Mesendoderm (in vitro differentiated cells): ENCODE results near the gene FNDC3B.

ENCODE experiments used
- DNase-seq: peaks from one replicate; pipeline ENCODE4 v3.0.0; 2013
- H2AK5ac ChIP-seq: 2 replicates; pipeline ENCODE4 v1.6.1; 2013; ENCODE audit warnings: low read length, inconsistent platforms
- H2BK120ac ChIP-seq: 2 replicates; pipeline ENCODE4 v1.6.1; 2013; ENCODE audit warnings: low read depth, mild to moderate bottlenecking, low read length, moderate library complexity, mixed read lengths
- H2BK15ac ChIP-seq: replicated peaks from 2 replicates; pipeline ENCODE4 v1.6.1; 2013; ENCODE audit warnings: low read depth, mild to moderate bottlenecking, moderate library complexity
- H2BK5ac ChIP-seq: 2 replicates; pipeline ENCODE4 v1.6.1; 2013; ENCODE audit warnings: low read length, inconsistent platforms
- H3K18ac ChIP-seq: 2 replicates; pipeline ENCODE4 v1.6.1; 2013; ENCODE audit warnings: mild to moderate bottlenecking, low read length, mixed read lengths
- H3K23ac ChIP-seq: one replicate; pipeline ENCODE4 v1.6.1; 2013; ENCODE audit warnings: low read length
- H3K27ac ChIP-seq: 2 replicates; pipeline ENCODE4 v1.5.1; 2013; ENCODE audit warnings: low read depth, mild to moderate bottlenecking, inconsistent platforms, low read length, moderate library complexity
- H3K27me3 ChIP-seq: 2 replicates; pipeline ENCODE4 v1.6.1; 2013; ENCODE audit warnings: low read length, control low read depth, mild to moderate bottlenecking, inconsistent platforms; ENCODE audit not compliant: insufficient read depth, poor library complexity
- H3K36me3 ChIP-seq: 2 replicates; pipeline ENCODE4 v1.6.1; 2013; ENCODE audit warnings: low read length, inconsistent platforms; ENCODE audit not compliant: control insufficient read depth, insufficient read depth
- H3K4ac ChIP-seq: one replicate; pipeline ENCODE4 v1.6.1; 2013; ENCODE audit warnings: low read depth, mild to moderate bottlenecking, low read length, moderate library complexity
- H3K4me1 ChIP-seq: 2 replicates; pipeline ENCODE4 v1.6.1; 2013; ENCODE audit warnings: low read depth, low read length, inconsistent platforms; ENCODE audit not compliant: control insufficient read depth
- H3K4me2 ChIP-seq: 2 replicates; pipeline ENCODE4 v1.6.1; 2013; ENCODE audit warnings: low read length
- H3K4me3 ChIP-seq: 2 replicates; pipeline ENCODE4 v1.5.1; 2013; ENCODE audit warnings: mild to moderate bottlenecking, low read length
- H3K56ac ChIP-seq: one replicate; pipeline ENCODE4 v1.6.1; 2013; ENCODE audit warnings: low read length
- H3K79me1 ChIP-seq: 2 replicates; pipeline ENCODE4 v1.6.1; 2013; ENCODE audit warnings: low read length, inconsistent platforms
- H3K79me2 ChIP-seq: 2 replicates; pipeline ENCODE4 v1.6.1; 2013; ENCODE audit warnings: mild to moderate bottlenecking, low read length; ENCODE audit not compliant: control insufficient read depth, insufficient read depth
- H3K9ac ChIP-seq: 2 replicates; pipeline ENCODE4 v1.6.1; 2013; ENCODE audit warnings: low read length, inconsistent platforms
- H4K5ac ChIP-seq: one replicate; pipeline ENCODE4 v1.6.1; 2013; ENCODE audit warnings: low read length
- H4K8ac ChIP-seq: one replicate; pipeline ENCODE4 v1.6.1; 2013; ENCODE audit warnings: low read depth, mild to moderate bottlenecking, control low read depth, low read length, moderate library complexity
- WGBS: extraction: QIAGEN DNeasy Blood & Tissue Kit; methylation state at CpG from one replicate; pipeline ENCODE4 v1.1.7; 2013; ENCODE audit warnings: low lambda C conversion rate, missing lambda C conversion rate; ENCODE audit not compliant: insufficient coverage; ENCODE audit errors: extremely low coverage; 5-methylcytosine and 5-hydroxymethylcytosine counted together

The FNDC3B gene

DNA sequence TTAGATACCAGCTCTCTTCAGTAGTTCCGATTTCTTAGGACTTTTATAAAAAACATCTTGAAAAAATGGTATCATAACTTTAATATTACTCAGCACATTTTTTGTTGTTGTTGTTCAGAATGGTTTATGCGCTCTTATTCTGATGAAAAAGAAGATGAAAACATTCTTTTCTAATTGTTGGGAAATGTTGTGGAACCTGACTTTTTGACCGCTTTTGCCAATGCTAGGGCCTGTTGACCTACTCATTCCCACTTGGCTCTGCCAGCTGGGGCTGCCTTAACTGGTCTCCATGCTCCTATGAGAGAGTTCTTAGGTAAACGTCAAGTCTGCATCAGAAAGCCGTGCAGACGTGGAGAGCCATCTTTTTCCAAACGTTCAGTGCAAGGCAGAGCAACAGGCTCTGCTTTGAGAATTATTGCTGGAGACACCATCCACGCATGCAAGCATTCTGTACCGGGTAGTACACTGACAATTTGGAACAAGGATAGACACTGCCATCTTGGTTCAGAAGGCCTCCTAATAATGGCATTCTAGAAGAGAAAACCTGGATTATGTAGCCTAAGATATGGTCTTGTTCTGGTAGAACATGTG is 232.1 kb downstream of the FNDC3B start:
- no peak for DNase-seq
- Histone ChIP-seq H3K18ac (no peak overlapping the region), H3K79me1 (peaks cover 2% of the 10 kb centered on the region), H3K4me3 (no peak overlapping the region), H3K56ac (no peak overlapping the region), H3K27ac (no peak overlapping the region), H4K8ac (no peak overlapping the region), H4K5ac (no peak overlapping the region), H3K4me1 (no peaks in the 10 kb centered on the region), H3K4me2 (no peak overlapping the region), H3K23ac (no peak overlapping the region), H3K4ac (no peak overlapping the region), H3K36me3 (no peaks in the 10 kb centered on the region), H2BK15ac (no peak overlapping the region), H2AK5ac (no peak overlapping the region), H3K9ac (no peak overlapping the region), H3K27me3 (no peaks in the 10 kb centered on the region), H2BK5ac (no peak overlapping the region), H2BK120ac (no peak overlapping the region), H3K79me2 (no peaks in the 10 kb centered on the region)
- WGBS = no CpG with 5 or more reads among the region's 9 CpGs

DNA sequence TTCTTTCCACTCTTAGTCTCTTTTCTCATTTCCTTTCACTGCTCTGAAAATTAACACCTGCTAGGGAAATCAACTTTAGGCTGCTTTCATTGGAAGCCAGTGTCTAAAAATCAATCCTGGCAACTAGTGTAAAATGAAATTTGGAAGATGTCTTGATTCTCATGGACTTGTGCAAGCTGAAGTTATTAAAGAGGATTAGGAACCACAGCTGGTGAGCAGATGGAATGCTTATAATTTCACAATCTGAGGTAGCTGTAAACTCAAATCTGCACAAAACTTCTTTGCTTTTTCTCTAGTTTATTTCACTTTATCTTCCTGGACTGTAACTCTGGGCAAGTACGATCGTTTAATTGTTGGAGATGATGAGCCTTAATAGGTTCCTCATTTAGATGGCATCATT is 233.3 kb downstream of the FNDC3B start:
- no peak overlapping the region for H4K5ac ChIP-seq
- no peak overlapping the region for H3K4me3 ChIP-seq
- no peak overlapping the region for H3K18ac ChIP-seq
- H3K27ac ChIP-seq = no peak overlapping the region
- H3K27me3 ChIP-seq = no peaks in the 10 kb centered on the region
- H3K79me1 ChIP-seq = peaks cover 3% of the 10 kb centered on the region
- no peaks in the 10 kb centered on the region for H3K4me1 ChIP-seq
- no peak overlapping the region for H4K8ac ChIP-seq
- H3K36me3 ChIP-seq = no peaks in the 10 kb centered on the region
- no peak overlapping the region for H3K9ac ChIP-seq
- no peak overlapping the region for H3K4me2 ChIP-seq
- no peak for DNase-seq
- H2AK5ac ChIP-seq = no peak overlapping the region
- H3K79me2 ChIP-seq = no peaks in the 10 kb centered on the region
- no peak overlapping the region for H2BK120ac ChIP-seq
- H3K4ac ChIP-seq = no peak overlapping the region
- H3K23ac ChIP-seq = no peak overlapping the region
- no peak overlapping the region for H3K56ac ChIP-seq
- H2BK15ac ChIP-seq = no peak overlapping the region
- WGBS = no CpG with 5 or more reads among the region's 2 CpGs
- no peak overlapping the region for H2BK5ac ChIP-seq

DNA sequence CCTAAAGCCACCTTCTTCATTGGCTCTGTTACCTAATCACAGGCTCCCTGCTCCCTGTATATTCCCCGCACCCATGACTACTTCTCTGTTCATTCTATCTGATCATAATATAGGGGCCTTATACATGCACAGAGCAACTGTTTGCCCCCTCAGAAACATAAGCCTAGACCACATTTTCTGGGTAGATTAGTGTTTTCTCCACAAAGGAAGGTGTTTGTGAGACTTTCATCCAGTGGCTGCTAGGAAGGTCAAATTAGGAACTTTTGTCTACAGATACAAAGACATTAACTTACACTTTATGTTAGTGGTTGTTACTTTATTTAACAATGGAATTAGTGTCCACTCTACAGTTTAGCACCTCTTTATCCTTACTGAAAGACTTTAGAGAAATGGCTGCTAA is 234.0 kb downstream of the FNDC3B start:
- Histone ChIP-seq H3K4me3 (no peak overlapping the region), H3K27me3 (no peaks in the 10 kb centered on the region), H3K27ac (no peak overlapping the region), H4K5ac (no peak overlapping the region), H3K4me2 (no peak overlapping the region), H3K79me1 (peaks cover 3% of the 10 kb centered on the region), H3K36me3 (no peaks in the 10 kb centered on the region), H3K79me2 (no peaks in the 10 kb centered on the region), H3K56ac (no peak overlapping the region), H4K8ac (no peak overlapping the region), H3K4ac (no peak overlapping the region), H2BK120ac (no peak overlapping the region), H2BK5ac (no peak overlapping the region), H3K23ac (no peak overlapping the region), H3K9ac (no peak overlapping the region), H3K4me1 (no peaks in the 10 kb centered on the region), H3K18ac (no peak overlapping the region), H2AK5ac (no peak overlapping the region), H2BK15ac (no peak overlapping the region)
- no peak for DNase-seq
- no CpG with 5 or more reads among the region's 1 CpG for WGBS

- Histone ChIP-seq H4K5ac (no peak overlapping the region), H3K4ac (no peak overlapping the region), H3K23ac (no peak overlapping the region), H3K36me3 (no peaks in the 10 kb centered on the region), H3K9ac (no peak overlapping the region), H3K56ac (no peak overlapping the region), H3K79me1 (peaks cover 3% of the 10 kb centered on the region), H2BK120ac (no peak overlapping the region), H2BK15ac (no peak overlapping the region), H3K27ac (no peak overlapping the region), H3K79me2 (no peaks in the 10 kb centered on the region), H3K18ac (no peak overlapping the region), H2BK5ac (no peak overlapping the region), H3K4me1 (no peaks in the 10 kb centered on the region), H3K4me3 (no peak overlapping the region), H3K27me3 (no peaks in the 10 kb centered on the region), H2AK5ac (no peak overlapping the region), H4K8ac (no peak overlapping the region), H3K4me2 (no peak overlapping the region)
- WGBS = no CpG with 5 or more reads among the region's 2 CpGs
- DNase-seq = no peak
Observed at GRCh38 chr3:172274906-172275305, 235.5 kb downstream of the FNDC3B start.

DNA sequence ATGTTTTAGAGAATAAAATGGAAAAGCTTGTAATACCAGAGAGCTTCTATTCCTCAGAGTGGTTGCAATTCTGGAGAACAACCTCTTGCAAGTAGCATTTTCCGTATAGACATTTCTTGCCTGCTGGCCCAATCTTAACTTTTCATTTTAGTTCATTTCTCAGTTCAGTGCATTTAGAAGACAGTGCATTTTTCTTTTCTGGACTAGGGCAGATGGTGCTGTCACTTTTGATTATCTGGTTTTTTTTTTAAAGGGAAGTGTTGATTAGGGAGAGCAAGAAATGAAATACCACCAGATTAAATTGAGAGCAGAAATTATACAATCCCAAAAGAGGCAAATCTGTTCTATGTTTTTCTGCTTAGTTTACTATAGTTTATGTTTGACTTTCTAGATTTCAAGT is 236.2 kb downstream of the FNDC3B start:
- Histone ChIP-seq H3K4ac (no peak overlapping the region), H2BK5ac (no peak overlapping the region), H4K5ac (no peak overlapping the region), H3K9ac (no peak overlapping the region), H3K23ac (no peak overlapping the region), H3K36me3 (no peaks in the 10 kb centered on the region), H3K4me1 (no peaks in the 10 kb centered on the region), H3K27me3 (no peaks in the 10 kb centered on the region), H4K8ac (no peak overlapping the region), H3K27ac (no peak overlapping the region), H3K79me1 (peaks cover 3% of the 10 kb centered on the region), H3K56ac (no peak overlapping the region), H2BK120ac (no peak overlapping the region), H3K79me2 (no peaks in the 10 kb centered on the region), H2BK15ac (no peak overlapping the region), H3K18ac (no peak overlapping the region), H3K4me2 (no peak overlapping the region), H3K4me3 (no peak overlapping the region), H2AK5ac (no peak overlapping the region)
- DNase-seq = no peak
- WGBS = no CpG with 5 or more reads among the region's 1 CpG

DNA sequence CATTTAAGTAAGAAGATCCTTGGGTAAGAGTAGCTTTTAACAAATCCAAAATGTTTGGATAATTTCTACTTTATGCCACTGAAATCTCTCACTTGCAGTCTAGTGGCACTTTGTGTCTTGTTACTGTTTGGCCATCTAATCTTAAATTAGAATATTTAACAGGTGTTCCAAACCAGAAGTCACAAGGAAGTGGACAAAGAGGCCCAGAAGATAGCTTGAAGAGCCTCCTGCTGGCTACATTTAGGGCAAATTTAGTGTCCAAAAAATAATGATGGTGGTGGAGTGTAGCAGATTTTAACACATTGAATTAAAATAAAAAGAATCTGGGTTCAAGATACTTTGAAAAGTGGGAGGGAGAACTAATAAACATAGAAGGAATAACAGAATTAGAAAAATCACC is 236.7 kb downstream of the FNDC3B start:
- Histone ChIP-seq H3K4ac (no peak overlapping the region), H2BK120ac (no peak overlapping the region), H3K18ac (no peak overlapping the region), H3K23ac (no peak overlapping the region), H3K4me3 (no peak overlapping the region), H2BK5ac (no peak overlapping the region), H3K9ac (no peak overlapping the region), H2BK15ac (no peak overlapping the region), H3K79me1 (peaks cover 3% of the 10 kb centered on the region), H3K56ac (no peak overlapping the region), H3K27me3 (no peaks in the 10 kb centered on the region), H3K27ac (no peak overlapping the region), H3K36me3 (no peaks in the 10 kb centered on the region), H3K79me2 (no peaks in the 10 kb centered on the region), H3K4me2 (no peak overlapping the region), H4K8ac (no peak overlapping the region), H3K4me1 (no peaks in the 10 kb centered on the region), H2AK5ac (no peak overlapping the region), H4K5ac (no peak overlapping the region)
- DNase-seq = no peak
